HL-60/S4 (cell line): ENCODE results near the gene USHBP1.
"Not testable (repeated sequence)": the region's sequence is repeated elsewhere in the genome, so short reads cannot be mapped to it uniquely, and the experiment has no call there.

Source experiments
- in situ Hi-C: fragments of 300-500 bp; cut with MboI; formaldehyde crosslinking; loops from 2 replicates; pipeline ENCODE4 v1.14.3; 2022; ENCODE audit warnings: low sequenced_read_pairs

Gene USHBP1

DNA sequence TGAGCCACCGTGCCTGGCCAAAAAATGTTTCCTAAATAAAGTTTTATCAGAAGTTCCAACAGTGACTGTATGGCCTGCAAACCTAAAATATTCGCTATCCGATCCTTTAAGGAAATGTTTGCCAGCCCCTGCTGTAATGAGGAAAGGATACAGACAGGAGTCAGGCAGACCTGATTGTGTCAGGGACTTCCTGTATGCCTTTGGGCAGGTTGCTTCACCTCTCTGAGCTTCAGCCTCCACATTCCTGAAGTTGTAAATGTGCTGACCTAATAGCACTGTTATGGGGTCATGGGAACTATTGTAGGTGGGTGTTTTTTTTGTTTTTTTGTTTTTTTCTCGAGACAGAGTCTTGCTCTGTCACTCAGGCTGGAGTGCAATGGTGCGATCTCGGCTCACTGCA lies 32.4 kb upstream of the USHBP1 start:
- in situ Hi-C loops, result no loop called here

GRCh38 chr19:17296273-17296672 lies 31.7 kb upstream of the USHBP1 start:
- in situ Hi-C loops, result no loop called here

DNA sequence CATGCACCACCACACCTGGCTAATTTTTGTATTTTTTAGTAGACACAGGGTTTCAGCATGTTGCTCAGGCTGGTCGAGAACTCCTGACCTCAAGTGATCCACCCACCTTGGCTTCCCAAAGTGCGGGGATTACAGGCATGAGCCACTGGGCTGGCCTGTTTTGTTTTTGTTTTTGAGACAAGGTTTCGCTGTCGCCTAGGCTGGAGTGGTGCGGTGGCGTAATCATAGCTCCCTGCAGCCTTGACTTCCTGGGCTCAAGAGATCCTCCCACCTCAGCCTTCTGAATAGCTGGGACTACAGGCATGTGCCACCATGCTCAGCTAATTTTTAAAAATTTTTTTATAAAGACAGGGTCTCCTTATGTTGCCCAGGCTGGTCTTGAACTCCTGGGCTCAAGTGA lies 31.0 kb upstream of the USHBP1 start:
- in situ Hi-C loops, result not testable (repeated sequence)

DNA sequence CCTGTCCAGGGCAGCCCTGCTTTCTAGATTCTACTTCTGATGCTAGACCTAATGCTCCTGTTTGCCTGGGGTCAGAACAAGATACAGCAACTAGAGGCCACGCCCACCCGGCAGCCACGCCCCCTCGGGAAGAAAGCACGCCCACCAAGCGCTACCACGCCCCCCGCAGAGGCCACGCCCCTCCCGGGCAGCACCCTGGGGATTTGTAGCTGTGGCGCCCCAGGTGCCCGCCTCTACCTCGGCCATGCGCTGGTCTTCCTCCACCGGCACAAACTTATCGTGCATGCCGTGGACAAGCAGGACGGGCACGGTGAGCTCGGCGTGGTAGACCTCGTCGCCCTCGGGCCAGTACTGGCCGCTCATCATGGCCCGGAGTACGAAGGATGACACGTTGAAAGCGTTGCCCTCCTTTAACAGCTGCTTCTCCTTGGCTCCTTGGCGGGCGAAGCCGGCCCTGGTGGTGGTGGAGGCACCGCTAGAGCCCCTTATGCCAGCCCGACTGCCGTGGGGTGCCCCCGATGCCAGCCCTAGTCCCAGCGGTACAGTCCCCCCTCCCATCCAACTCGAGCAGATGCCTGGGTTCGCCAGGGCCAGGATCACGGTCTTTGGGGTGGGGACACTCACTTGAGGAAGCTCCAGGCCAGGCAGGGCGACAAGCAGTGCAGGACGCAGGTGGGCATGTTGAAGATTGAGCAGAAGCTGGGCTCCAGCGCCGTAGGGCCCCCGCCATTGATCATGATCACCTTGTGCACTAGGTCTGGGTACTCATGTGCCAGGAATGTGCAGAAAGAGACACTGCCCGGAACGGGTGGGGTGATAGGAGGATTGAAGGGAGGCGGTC lies 29.7 kb upstream of the USHBP1 start:
- in situ Hi-C loops, result no loop called here

DNA sequence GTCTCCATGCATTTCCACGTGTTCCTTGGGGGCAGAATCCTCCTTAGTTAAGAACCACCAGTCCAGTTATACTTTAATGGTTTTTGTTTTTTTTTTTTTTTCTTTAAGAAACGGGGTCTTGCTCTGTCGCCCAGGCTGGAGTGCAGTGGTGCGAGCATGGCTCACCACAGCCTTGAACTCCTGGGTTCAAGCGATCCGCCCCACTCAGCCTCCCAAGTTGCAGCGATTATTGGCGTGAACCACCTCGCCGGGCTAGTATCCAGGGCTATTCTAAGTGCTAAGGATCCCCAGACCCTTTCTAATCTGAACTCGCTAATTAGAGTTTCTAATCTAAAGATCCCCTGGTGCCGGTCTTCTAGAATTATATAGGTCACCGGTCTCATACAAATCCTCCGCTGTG lies 29.1 kb upstream of the USHBP1 start:
- in situ Hi-C loops, result no loop called here

DNA sequence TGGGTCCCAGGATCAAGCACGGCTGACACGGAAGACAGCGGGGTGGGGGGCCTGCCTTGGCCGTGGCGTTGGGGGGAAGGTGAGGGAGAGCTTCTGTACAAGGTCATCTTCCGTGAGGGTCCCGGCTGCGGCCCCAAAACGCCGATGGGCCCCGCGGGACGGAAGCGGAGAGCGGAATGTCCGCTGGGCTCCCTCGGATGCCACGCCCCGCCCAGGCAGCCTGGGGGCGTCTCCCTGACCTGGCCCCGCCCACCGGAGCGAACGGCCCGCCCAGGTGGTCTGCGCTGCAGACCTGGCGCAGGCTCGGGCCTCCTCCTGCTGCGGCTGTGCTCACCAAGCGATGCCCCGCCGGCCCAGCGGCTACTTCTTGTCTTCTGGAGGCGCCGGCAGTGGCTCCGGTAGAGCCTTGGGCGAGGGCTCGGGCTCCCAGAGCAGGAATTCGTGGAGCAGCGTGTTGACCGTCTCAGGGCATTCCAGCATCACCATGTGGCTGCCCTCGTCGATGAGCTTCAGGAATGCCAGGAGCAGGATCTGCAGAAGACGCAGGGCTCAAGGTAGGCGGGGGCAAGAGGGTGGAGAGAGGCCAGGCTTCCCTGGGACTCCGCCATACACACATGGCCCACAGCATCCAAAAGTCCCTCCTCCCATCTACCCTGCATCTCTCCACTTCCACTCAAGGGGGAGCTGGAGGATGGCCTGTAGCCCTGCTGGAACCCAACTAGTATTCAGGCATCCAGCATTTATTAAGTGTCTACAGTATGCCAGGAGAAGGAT lies 27.9 kb upstream of the USHBP1 start:
- in situ Hi-C loops, result no loop called here

- in situ Hi-C loops, result loop anchor here (5.0 kb wide), 1 partner anchor 98 kb away; no protein-coding TSS in a partner anchor
Measured at GRCh38 chr19:17289489-17289888, 24.9 kb upstream of the USHBP1 start.

GRCh38 chr19:17286752-17287151 lies 22.2 kb upstream of the USHBP1 start:
- in situ Hi-C loops, result loop anchor here (5.0 kb wide), 1 partner anchor 101 kb away; no protein-coding TSS in a partner anchor

DNA sequence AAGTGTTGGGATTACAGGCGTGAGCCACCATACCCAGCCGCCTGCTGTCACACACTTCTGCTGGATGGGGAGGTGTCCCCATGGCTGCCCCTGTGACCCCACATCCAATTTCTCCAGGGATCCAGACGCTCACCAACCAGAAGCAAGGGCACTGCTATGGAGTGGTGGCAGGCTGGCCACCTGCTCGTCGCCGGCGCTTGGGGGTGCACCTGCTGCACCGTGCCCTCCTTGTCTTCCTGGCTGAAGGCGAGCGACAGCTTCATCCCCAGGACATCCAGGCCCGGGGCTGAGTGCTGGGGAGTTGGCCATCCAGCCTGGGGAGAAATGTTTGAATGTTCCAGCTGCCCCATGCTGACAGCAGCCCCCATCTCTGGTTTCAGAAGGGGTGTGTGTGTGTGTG lies 21.7 kb upstream of the USHBP1 start:
- in situ Hi-C loops, result loop anchor here (5.0 kb wide), 1 partner anchor 101 kb away; no protein-coding TSS in a partner anchor

DNA sequence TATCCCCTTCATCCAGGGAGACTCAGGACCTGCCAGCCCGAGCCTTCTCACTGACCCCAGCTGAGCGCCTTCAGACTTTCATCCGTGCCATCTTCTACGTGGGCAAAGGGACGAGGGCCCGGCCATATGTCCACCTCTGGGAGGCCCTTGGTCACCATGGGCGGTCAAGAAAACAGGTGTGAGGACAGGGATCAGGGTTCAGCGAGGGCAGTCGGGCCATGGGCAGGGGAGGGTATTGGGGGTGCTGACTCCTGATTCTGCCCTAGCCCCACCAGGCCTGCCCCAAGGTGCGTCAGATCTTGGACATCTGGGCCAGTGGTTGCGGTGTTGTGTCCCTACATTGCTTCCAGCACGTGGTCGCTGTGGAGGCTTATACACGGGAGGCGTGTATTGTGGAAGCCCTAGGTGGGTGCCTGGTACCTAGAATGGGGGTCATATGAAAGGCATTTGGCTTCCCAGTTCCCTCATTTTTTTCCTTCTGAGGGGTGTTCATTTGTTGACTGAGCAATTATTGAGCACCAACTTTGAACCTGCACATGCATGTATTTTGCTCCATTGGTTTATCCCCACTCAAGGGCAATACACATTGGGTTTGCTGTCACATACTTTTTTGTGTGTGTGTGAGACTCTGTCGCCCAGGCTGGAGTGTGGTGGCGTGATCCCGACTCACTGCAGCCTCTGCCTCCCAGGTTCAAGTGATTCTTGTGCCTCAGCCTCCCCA lies 21.0 kb upstream of the USHBP1 start:
- in situ Hi-C loops, result loop anchor here (5.0 kb wide), 1 partner anchor 102 kb away; no protein-coding TSS in a partner anchor

DNA sequence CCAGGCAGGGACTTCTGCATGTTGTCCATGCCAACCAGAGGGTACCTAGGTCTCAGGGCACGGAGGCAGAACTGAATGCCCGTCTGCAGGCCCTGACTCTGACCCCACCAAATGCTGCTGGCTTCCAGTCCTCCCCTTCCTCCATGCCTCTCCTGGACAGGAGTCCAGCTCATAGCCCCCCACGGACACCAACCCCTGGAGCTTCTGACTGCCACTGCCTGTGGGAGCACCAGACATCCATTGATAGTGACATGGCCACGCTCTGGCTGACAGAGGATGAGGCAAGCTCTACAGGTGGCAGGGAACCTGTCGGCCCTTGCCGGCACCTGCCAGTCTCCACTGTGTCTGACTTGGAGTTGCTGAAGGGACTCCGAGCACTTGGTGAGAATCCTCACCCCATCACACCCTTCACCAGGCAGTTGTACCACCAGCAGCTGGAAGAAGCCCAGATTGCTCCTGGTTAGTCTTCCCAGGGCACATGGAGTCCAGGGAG lies 19.0 kb upstream of the USHBP1 start:
- in situ Hi-C loops, result loop anchor here (5.0 kb wide), 1 partner anchor 216 kb away; no protein-coding TSS in a partner anchor

DNA sequence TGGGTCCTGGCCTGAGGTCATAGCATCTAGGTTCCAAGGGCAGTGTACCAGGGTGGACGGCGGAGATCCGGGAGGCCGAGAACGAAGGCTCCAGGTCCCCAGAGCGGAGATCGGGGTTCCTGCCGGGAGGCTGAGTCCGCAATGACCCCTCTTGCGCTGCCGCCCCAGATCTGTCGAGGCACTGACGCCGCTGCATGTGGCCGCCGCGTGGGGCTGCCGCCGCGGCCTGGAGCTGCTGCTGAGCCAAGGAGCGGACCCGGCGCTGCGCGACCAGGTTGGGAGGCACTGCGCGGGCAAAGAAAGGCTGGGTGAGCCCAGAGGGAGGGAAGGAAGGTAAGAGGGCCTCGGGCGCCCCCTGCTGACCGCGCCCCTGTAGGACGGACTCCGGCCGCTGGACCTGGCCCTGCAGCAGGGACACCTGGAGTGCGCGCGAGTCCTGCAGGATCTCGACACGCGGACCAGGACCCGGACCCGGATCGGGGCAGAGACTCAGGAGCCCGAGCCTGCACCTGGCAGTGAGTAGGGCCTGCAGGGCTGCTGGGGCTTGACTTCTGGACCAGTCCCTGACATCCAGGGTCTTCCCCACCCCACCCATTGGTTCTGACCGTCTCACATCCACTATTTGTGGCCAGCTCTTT lies 18.1 kb upstream of the USHBP1 start:
- in situ Hi-C loops, result loop anchor here (5.0 kb wide), 1 partner anchor 215 kb away; no protein-coding TSS in a partner anchor

GRCh38 chr19:17281391-17282304 lies 17.1 kb upstream of the USHBP1 start, which contains the start of gene ANKLE1:
ANKLE1 (plus strand) TSS chr19:17281901; CDS start chr19:17281921, 20 bp downstream.
- in situ Hi-C loops, result loop anchor here (5.0 kb wide), 1 partner anchor 214 kb away; no protein-coding TSS in a partner anchor

- in situ Hi-C loops, result no loop called here
Measured at GRCh38 chr19:17279436-17279835, 14.9 kb upstream of the USHBP1 start.

DNA sequence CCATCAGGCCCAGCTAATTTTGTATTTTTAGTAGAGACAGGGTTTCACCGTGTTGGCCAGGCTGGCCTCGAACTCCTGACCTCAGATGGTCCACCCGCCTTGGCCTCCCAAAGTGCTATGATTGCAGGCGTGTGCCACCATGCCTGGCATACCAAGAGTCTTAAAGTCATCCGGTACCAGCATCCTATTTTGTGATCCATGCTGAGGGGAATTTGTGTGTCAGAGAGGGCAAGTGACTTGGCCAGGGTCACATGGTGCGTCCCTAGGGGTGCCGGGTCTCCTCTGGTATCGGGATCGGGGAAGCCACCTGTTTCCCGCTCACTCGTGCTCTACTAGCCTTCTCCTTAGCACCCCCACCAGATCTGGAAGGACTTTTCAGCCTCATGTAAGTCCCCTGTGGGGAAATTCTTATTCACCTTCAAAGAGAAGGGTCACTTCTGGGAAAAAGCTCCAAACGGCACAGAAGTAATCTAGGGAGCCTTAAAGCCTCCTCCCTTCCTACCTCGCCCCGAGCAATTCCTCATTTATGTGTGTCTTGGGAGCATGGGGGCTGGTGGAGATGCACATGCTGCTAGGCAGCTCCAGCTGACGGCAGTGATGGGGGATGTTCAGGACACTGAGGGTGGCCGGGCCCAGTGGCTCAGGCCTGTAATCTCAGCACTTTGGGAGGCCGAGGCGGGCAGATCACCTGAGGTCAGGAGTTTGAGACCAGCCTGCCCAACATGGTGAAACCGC lies 11.1 kb upstream of the USHBP1 start:
- in situ Hi-C loops, result no loop called here

DNA sequence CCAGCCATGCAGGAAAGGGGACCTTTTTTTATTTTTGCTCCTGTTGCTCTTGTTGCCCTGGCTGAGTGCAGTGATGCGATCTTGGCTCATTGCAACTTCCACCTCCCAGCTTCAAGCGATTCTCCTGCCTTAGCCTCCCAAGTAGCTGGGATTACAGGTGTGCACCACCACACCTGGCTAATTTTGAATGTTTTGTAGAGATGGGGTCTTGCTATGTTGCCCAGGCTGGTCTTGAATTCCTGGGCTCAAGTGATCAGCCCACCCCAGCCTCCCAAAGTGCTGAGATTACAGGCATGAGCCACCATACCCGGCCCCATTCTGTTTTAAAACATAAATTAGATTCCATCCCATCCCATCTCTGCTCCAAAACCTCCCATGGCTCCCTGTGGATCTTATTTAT lies 10.3 kb upstream of the USHBP1 start:
- in situ Hi-C loops, result not testable (repeated sequence)

DNA sequence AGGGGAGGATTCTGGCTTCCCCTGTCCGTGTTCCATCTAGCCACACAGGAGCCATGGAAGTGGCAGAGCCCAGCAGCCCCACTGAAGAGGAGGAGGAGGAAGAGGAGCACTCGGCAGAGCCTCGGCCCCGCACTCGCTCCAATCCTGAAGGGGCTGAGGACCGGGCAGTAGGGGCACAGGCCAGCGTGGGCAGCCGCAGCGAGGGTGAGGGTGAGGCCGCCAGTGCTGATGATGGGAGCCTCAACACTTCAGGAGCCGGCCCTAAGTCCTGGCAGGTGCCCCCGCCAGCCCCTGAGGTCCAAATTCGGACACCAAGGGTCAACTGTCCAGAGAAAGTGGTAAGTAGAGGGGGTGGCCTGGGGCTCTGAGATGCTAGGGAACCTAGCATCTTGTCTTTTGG lies 4.2 kb upstream of the USHBP1 start:
- in situ Hi-C loops, result no loop called here

DNA sequence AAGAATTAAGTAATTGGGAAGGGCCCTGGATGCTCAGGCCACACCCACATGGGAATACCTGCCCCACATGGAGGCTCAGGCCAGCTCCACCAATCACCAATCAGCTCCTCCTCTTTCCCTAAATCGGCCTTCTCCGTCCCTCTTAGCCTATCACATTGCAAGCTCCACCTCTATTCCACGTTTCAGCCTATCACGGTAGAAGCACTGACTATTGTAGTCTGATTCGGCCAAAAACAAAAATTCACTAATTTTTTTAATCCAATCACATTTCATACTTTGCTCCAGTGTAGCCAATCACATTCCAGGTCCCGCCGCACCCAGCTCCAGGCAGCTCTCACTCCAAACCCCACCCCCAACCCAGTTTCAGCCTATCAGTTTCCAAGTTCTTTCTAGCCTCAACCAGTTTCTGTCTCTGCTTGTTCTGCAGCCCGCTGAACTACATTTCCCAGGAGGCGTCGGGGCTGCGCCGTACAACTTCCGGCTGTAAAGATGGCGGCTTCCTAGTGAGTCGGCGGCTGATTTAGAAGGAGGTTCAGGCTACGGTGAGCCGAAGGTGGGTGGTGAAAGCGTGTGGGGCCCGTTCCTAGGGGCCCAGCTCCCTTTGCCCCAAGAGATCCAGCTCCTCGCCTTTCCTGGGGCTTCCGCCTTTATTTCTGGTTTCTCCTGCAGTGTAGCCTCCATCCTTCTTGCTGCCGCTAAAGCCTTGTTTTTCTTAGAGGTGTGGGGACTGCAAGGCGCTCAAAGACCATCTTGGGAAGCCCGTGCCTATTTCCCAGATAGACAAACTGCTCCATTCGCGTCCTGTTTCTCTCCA lies 2.6 kb upstream of the USHBP1 start, which contains the start of gene BABAM1:
TSS of gene BABAM1 (plus strand) at position 469 of the 814 bp plus-strand sequence. CDS start 1,364 bp downstream, outside the sequence.
- in situ Hi-C loops, result no loop called here
